OCI-LY7 (cell line): ENCODE data around the gene FAM180B. TPM values are rescaled to one million over a fixed set of nuclear protein-coding genes. Genes with fewer than 3 reads are reported as not detected.
A peak's percentile ranks its signal among the peaks of the same experiment; 100 is the strongest.
"Not testable (repeated sequence)": the region's sequence is repeated elsewhere in the genome, so short reads cannot be mapped to it uniquely, and the experiment has no call there.

ENCODE experiments used
- BruUV-seq: library from RNA; stranded (reverse); fragments of 400-500 nt; replicated peaks from 2 replicates; lab custom pipeline; 2021; lab: Mats Ljungman, UMichigan
- CTCF ChIA-PET: fragments of 300-600 bp; sonication (Branson Sonifier 250); formaldehyde crosslinking; loops from one replicate; lab custom pipeline; 2022; ENCODE audit warnings: antibody characterized with exemption; ENCODE audit not compliant: unreplicated experiment; lab: Charles Lee
- POLR2A ChIA-PET: fragments of 300-600 bp; sonication (Branson Sonifier 250); formaldehyde crosslinking; loops from one replicate; lab custom pipeline; 2022; ENCODE audit warnings: antibody characterized with exemption; lab: Charles Lee
- DNase-seq: peaks from one replicate; pipeline ENCODE4 v3.0.0-alpha.2; 2015; ENCODE audit warnings: low spot score
- H2AFZ ChIP-seq: fragments of 200-600 bp; sonication (generic), shearing (Covaris generic); 2 replicates; pipeline ENCODE4 v1.6.1; 2014; ENCODE audit warnings: mild to moderate bottlenecking, antibody characterized with exemption, low read length, moderate library complexity
- H3K27ac ChIP-seq: fragments of 200-600 bp; sonication (generic); 2 replicates; pipeline ENCODE4 v1.5.1; 2014; ENCODE audit warnings: mixed run types, low read depth, mild to moderate bottlenecking, moderate library complexity, low read length, inconsistent platforms; ENCODE audit not compliant: poor library complexity, severe bottlenecking
- H3K36me3 ChIP-seq: fragments of 200-600 bp; sonication (generic); 2 replicates; pipeline ENCODE4 v1.6.1; 2014; ENCODE audit warnings: mild to moderate bottlenecking, antibody characterized with exemption, low read length, moderate library complexity, mixed read lengths; ENCODE audit not compliant: insufficient read depth
- H3K4me1 ChIP-seq: fragments of 200-600 bp; sonication (generic); 2 replicates; pipeline ENCODE4 v1.5.1; 2014; ENCODE audit warnings: mild to moderate bottlenecking, low read length; ENCODE audit not compliant: insufficient read depth, poor library complexity, severe bottlenecking
- H3K4me2 ChIP-seq: fragments of 200-600 bp; sonication (generic); 2 replicates; pipeline ENCODE4 v1.6.1; 2014; ENCODE audit warnings: mild to moderate bottlenecking, low read length
- H3K4me3 ChIP-seq: fragments of 200-600 bp; sonication (generic); 2 replicates; pipeline ENCODE4 v1.5.1; 2014; ENCODE audit warnings: mild to moderate bottlenecking, low read depth, low read length; ENCODE audit not compliant: poor library complexity, severe bottlenecking
- H3K79me2 ChIP-seq: fragments of 200-600 bp; sonication (generic); 2 replicates; pipeline ENCODE4 v1.6.1; 2016; ENCODE audit warnings: low read depth, mild to moderate bottlenecking, low read length, moderate library complexity, mixed read lengths; ENCODE audit not compliant: insufficient read depth
- H3K9me2 ChIP-seq: fragments of 200-600 bp; sonication (generic); 2 replicates; pipeline ENCODE4 v1.6.1; 2016; ENCODE audit warnings: mild to moderate bottlenecking, low read length, mixed read lengths; ENCODE audit not compliant: insufficient read depth
- H3K9me3 ChIP-seq: fragments of 200-600 bp; sonication (generic); 2 replicates; pipeline ENCODE4 v1.6.1; 2014; ENCODE audit warnings: mild to moderate bottlenecking, mixed run types, low read length, mixed read lengths
- H4K20me1 ChIP-seq: fragments of 200-600 bp; sonication (generic); 2 replicates; pipeline ENCODE4 v1.6.1; 2014; ENCODE audit warnings: mild to moderate bottlenecking, antibody characterized with exemption, low read length, moderate library complexity, mixed read lengths; ENCODE audit not compliant: insufficient read depth
- CTCF ChIP-seq: fragments of 200-600 bp; sonication (generic); conservative IDR thresholded peaks from 2 replicates; pipeline ENCODE4 v1.5.1; 2014; ENCODE audit warnings: mild to moderate bottlenecking, antibody characterized with exemption, low read length, moderate library complexity, mixed read lengths
- EZH2phosphoT487 ChIP-seq: fragments of 200-600 bp; sonication (generic); IDR thresholded peaks from 2 replicates; pipeline ENCODE4 v1.6.1; 2018; ENCODE audit warnings: low read depth, borderline replicate concordance, mild to moderate bottlenecking, mixed run types, antibody characterized with exemption, low read length, moderate library complexity, mixed read lengths
- intact Hi-C: fragments of 100-400 bp; cut with micrococcal nuclease; formaldehyde crosslinking; loops from one replicate; pipeline ENCODE4 v1.10.0; 2022; ENCODE audit not compliant: unreplicated experiment
- total RNA-seq, 2 experiments: library from RNA; depleted of rRNA in 1 of 2; stranded (reverse); fragments of >200 nt in 1 of 2; shearing (Covaris generic) in 1 of 2; gene quantifications; 2 replicates each; pipeline ENCODE4 v1.2.3, GENCODE V29; 2014 to 2022

FAM180B gene
- total RNA-seq, 2 experiments from 2014 or later = 0.22 to 0.23 TPM

DNA sequence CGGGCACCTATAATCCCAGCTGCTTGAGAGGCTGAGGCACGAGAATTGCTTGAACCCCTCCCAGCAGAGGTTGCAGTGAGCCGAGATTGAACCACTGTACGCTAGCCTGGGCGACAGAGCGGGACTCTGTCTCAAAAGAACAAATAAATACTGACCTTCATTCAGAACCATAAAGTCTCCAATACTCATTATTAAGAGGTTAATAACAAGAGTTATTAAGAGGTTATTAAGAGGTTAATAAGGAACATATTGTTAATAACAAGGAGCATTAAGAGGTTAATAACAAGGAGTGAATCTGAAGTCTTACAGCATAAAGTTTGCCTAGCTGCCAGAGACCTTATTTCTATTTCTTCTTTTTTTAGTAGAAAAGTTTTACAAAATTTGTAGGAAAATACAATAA is 41.2 kb upstream of the FAM180B start:
- intact Hi-C loops = no loop called here
- Histone ChIP-seq H3K9me2 (no peaks in the 10 kb centered on the region), H3K79me2 (peaks cover 95% of the 10 kb centered on the region), H3K27ac (no peak overlapping the region), H3K9me3 (no peaks in the 10 kb centered on the region), H3K4me1 (peaks cover 9% of the 10 kb centered on the region), H3K36me3 (peaks cover 69% of the 10 kb centered on the region), H3K4me3 (no peak overlapping the region), H3K4me2 (no peak overlapping the region), H2AFZ (no peak overlapping the region), H4K20me1 (peaks cover 13% of the 10 kb centered on the region)
- ChIA-PET CTCF (no interaction called here), POLR2A (interaction anchor here (0.6 kb wide), 3 partner anchors 16 to 487 kb away, joined by 3 to 5 read pairs (median 4); no protein-coding TSS in a partner anchor)
- TF ChIP-seq EZH2phosphoT487 (no peak), CTCF (no peak)
- BruUV-seq = no TSS peak
- no peak for DNase-seq

DNA sequence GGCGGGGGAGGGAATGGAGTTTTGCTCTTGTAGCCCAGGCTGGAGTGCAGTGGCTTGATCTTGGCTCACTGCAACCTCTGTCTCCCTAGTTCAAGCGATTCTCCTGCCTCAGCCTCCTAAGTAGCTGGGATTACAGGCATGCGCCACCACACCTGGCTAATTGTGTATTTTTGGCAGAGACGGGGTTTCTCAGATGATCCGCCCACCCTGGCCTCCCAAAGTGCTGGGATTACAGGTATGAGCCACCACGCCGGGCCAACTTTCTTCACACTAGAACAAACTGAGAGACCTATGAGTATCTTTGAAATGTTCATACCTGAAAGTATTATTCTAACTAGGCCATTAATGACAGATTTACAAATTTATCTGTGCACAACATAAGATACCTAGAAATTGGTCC is 40.2 kb upstream of the FAM180B start:
- Histone ChIP-seq H3K4me1 (peaks cover 19% of the 10 kb centered on the region), H3K36me3 (peaks cover 70% of the 10 kb centered on the region), H3K79me2 (peaks cover 95% of the 10 kb centered on the region), H4K20me1 (peaks cover 22% of the 10 kb centered on the region)
- H2AFZ ChIP-seq, H3K9me3 ChIP-seq, BruUV-seq, H3K9me2 ChIP-seq, intact Hi-C loops, DNase-seq, CTCF ChIA-PET, H3K4me2 ChIP-seq, H3K27ac ChIP-seq, H3K4me3 ChIP-seq: not testable (repeated sequence)
- POLR2A ChIA-PET = interaction anchor here (0.6 kb wide), 1 partner anchor 334 kb away, joined by 3 read pairs; no protein-coding TSS in a partner anchor

- CTCF ChIA-PET = no interaction called here
Observed at GRCh38 chr11:47550288-47551047, 36.0 kb upstream of the FAM180B start.

More at GRCh38 chr11:47550288-47551047, 36.0 kb upstream of the FAM180B start:
- Histone ChIP-seq H3K27ac (peak overlapping the region; percentile 65), H3K36me3 (peaks cover 58% of the 10 kb centered on the region), H3K9me2 (no peaks in the 10 kb centered on the region), H2AFZ (no peak overlapping the region), H3K4me1 (peaks cover 29% of the 10 kb centered on the region), H4K20me1 (peaks cover 25% of the 10 kb centered on the region; the same call in 1 of the 2 replicates), H3K9me3 (no peaks in the 10 kb centered on the region), H3K4me2 (peak overlapping the region; percentile 78), H3K4me3 (peak overlapping the region; percentile 89), H3K79me2 (peaks cover 70% of the 10 kb centered on the region)
- intact Hi-C loops = loop anchor here (1.0 kb wide), 1 partner anchor 217 kb away; the partner anchor contains the start of gene FNBP4
- POLR2A ChIA-PET = interaction anchor here (0.7 kb wide), 2 partner anchors 303 to 384 kb away, joined by 3 read pairs; no protein-coding TSS in a partner anchor
- TSS peak; percentile 53 for BruUV-seq
- DNase-seq = peak; percentile 56
- no peak for TF ChIP-seq EZH2phosphoT487
- no peak for TF ChIP-seq CTCF
